ENCODE data around the gene CAPZA2.
"Not testable (repeated sequence)": the region's sequence is repeated elsewhere in the genome, so short reads cannot be mapped to it uniquely, and the experiment has no call there.

GRCh38 chr7:116961966-116962673 lies 99.7 kb downstream of the CAPZA2 start:
- TF ChIP-seq CTCF (IDR thresholded peaks at IDR 0.05; ENCODE audit: low read length); EZH2 (IDR thresholded peaks at IDR 0.05; ENCODE audit: borderline replicate concordance, low read length): not testable (repeated sequence)
